Activated T-helper 9 cell treated with anti-CD3 and anti-CD28 coated beads, Interleukin-2, amount 50 U/mL, for 16 hours (primary cell): ENCODE data around the gene ME1.
"Not testable (repeated sequence)": the region's sequence is repeated elsewhere in the genome, so short reads cannot be mapped to it uniquely, and the experiment has no call there.

Source experiments
- DNase-seq: peaks from one replicate; pipeline ENCODE4 v3.0.0-alpha.2; 2020; ENCODE audit warnings: low read depth

Gene ME1

DNA sequence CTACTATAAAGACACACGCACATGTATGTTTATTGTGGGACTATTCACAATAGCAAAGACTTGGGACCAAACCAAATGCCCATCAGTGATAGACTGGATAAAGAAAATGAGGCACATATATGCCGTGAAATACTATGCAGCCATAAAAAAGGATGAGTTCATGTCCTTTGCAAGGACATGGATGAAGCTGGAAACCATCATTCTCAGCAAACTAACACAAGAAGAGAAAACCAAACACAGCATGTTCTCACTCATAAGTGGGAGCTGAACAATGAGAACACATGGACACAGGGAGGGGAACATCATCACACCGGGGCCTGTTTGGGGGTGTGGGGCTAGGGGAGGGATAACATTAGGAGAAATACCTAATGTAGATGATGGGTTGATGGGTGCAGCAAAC is 174.1 kb downstream of the ME1 start:
- DNase-seq, result not testable (repeated sequence)

DNA sequence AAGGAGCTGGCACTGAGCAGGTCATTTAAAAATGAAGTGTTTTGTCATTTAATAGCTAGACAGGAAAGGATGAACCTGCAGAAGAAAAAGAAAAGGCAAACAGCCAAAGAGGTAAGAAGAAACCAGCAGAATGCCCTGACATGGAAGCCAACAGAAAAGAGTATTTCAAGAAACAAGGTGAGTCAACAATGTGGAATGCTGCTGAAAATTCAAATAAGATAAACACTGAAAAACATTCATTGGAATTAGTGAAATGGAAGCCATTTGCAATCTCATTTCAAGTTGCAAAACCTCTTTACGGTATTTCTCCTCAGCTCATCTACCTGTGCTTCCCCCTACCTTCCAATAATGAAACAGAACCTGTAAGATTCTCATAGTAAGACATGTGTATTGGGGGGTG is 178.1 kb downstream of the ME1 start:
- DNase-seq, result no peak

DNA sequence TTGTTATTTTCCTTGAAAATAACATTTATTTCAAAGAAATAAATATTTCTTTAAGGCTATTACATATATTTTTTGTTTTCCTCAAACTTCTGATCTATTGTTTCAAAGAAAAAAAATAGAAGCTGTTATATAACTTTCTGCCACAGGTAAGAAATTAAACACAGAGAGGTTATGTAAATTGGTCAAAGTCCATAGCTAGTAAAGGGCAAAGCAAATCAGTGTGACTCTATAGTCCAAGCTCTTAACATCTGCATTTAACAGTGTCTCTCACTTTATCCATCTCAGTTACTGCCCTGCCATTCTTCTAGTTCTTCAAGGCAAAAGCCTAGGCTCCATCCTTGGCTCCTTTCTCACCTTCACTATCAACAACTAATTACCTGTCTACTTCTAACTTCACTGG is 180.6 kb downstream of the ME1 start:
- no peak for DNase-seq

DNA sequence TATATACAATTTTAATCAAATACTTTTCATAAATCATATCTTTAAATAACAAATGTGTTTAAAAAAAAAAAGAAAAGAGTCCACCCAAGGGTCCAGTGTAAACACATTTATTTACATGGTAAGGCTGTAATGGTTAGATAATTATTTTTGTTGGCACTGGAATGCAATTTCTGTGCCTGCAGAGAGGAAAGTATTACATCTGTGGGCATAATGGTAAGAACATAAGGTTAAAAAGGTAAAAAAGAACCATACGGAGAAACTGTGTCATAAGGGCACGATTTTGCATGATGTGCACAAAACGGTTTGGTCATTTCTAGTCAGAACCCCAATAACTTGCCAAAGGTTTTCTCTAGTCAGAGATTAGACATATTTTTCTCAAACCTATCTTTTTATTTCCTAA is 183.4 kb downstream of the ME1 start:
- no peak for DNase-seq

DNA sequence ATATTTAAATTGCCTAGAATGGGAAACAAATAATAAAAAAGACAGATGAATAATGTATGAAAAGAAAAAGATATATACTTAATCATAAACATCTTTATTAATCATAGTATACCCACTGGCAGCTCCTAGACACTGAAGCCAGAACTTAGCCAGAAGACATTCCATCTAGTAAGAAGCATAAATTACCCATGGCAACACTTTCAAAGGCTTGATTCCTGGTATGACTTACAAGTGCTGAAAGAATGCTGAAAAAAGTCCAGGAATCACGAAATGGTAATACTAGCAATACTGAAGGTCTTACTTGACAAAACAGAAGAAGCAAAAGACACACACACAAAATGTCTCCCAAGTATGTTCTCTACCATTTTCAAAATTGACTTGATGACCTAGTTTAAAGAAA is 199.7 kb downstream of the ME1 start:
- no peak for DNase-seq

DNA sequence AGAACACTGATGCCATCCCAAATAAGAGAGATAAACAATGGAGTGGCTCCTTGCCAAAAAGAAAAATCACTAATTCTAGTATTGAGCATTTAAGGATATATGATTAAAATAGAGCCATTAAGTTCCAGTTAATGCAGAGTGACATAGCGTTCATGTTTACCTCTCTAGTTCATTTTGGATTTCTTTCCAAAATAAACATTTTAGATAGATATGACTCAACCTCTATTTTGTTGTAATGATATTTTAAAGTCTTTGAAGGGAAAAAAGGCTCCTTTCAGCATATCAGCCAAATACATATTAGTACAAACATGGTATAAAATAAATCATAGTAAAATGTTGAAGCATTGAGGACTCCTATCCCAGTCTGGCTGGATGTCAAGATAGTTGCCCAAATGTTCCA is 204.3 kb downstream of the ME1 start:
- no peak for DNase-seq

DNA sequence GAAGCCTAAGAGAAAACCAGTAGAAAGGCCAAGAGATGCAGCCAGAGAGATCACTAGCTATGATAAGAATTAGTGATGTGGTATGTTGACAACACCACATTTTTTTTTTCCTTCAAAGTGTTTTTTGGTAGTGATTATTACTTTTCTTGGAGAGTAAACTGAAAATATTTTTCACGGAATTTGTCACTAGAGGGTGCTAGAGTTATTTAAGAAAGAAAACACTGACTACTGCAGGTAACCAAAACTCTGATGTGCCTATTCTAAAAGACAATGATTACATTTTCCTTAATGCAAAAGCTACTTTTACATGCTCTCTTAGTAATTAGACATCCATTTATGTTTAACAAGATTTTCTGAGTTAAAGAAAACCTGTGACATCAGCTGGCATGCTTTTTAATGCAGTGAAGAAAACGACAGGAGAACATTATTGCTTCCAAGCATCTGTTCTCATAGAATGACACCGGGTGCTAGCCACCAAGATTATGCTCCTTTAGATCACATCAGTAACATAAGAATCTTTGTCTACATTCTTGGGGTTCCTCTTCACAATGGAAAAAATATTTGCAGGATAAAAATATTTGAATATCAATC is 208.9 kb downstream of the ME1 start:
- DNase-seq, result no peak

DNA sequence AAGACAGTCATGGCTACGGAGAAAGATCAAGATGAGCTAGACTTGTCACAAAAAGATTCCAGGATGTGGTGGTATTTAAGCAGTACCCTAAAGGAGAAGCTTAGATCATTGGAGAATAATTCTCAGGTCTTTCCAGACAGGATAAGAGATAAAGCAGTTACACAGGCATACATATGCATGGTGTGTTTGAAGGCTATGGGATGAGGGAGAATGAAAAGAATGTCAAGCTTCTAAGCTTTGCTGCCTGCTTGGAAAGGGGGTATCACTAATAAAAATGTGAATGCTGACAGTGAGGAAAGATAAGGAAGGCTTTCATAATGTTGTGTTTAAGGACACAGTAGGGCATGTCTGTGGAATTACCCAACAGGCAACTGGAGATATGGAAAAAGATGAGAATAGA is 209.6 kb downstream of the ME1 start:
- no peak for DNase-seq

DNA sequence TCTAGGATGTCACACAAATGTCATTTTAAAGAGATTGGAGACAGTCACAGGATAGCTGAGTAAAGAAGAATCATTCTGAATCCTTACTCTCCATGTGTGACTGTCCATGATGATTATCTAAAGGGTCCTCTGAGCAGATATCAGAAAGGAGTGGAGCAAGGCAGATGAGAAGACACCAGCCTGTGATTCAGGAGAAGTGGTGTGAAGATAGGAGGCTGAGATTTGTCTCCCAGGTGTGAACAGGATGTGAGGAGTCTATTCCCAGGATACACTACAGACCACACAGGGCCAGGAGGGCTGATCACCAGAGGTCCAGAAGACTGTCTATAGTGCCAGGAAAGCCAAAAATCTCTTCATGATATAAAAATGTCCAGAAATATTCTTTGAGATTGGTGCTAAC is 210.7 kb downstream of the ME1 start:
- DNase-seq, result no peak

DNA sequence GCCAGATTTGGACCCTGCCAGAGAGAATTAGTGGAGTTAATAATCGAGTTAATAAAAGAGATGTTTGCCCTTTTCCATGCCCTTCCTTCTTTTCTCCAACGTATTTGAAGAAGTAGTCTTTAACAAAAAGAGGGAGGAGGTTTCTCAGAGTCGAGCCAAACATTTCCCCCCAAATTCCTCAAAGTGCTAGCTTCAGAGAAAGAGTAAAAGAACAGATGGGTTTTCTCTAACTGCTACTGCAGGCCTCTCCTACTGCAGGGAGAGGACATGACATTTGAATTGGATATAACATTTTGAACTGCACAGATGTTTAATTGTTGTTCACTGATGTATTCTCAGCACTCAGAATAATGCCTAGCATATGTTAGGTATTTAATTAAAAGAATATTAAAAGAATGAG is 212.2 kb downstream of the ME1 start:
- no peak for DNase-seq

DNA sequence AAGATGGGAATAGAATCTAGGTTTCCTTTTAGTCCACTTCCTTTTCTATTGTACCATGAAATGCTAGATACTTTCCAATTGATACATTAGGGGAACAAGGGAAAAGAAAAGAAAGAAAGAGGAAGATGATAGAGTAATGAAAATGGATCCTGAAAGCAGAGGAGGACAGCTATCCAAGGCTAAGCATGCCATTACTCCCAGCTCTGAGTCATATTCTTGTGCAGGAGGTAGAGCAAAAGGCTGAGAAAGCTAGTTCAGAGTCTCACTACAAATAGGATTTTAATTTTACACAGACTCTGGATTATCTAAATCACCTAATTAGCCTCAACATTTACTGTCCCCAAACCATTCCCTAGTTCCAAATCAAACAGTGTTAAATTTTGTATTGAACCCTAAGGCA is 214.0 kb downstream of the ME1 start:
- DNase-seq, result no peak

DNA sequence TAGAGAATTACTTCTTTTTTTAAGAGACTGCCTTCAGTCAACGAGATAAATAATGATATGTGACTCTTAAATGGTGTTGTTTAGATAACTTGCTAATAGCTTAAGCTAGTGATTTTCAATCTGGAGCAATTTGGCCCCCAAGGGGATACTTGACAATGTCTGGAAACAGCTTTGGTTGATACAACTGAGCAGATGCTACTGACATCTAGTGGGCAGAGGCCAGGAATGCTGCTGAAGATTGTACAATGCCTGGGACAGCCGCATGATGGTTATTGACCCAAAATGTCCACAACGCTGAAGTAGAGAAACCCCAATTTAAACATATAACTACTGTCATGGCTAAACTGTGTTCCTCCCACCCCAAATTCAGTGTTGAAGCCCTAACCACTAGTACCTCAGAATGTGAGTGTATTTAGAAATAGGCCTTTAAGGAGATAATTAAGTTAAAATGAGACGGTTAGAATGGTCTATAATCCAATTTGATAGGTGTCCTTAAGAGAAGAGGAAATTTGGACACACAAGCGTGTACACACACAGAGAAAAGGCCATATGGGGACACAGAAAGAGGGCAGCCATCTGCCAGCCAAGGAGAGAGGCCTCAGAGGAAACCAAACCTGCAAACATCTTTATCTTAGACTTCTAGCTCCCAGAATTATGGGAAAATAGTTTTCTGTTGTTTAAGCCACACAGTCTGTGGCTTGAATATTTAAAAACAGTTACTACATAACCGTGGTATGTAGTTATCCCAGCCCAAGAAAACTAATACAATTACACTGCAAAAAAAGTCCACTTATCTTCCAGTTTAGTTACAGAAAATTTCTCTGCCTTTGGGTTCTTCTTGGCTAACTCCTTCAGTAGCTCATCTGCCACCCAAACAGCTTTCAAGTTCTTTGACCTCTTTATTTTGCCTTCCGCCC is 215.5 kb downstream of the ME1 start:
- peak; percentile 14 for DNase-seq

DNA sequence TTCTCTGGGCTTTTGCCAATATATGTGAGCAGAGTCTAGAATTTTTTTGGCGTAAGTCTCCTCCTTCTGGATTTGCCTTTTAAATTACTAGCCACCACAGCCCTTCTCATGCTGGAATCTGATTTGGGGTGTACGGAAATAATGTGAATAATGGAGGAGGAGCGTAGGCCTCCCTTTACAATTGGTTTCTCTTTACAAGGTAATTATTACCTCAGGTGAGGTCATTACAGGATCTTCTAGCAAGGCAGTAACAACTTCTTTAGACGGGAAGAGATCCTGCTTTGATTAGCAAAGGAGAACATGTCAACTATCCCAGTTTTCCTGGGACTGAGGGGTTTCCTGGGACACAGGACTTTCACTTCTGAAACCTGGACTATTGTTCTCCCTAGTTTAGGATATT is 228.8 kb downstream of the ME1 start:
- no peak for DNase-seq

DNA sequence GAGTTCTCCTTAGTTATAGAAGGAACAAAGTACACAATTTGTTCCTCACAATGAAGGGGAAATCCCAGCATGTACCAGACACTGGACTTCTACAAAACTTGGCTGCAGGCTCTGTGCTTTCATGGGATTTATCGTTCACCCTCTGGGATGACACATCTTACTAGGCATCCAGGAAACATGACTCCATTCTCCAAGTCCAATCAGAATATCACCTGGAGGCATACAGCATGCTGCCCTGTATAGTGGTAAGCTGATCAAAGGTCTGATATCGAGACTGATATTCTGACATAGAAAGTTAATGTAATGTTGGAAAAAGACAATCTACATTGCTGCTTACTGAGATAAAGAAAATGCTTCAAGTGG is 231.0 kb downstream of the ME1 start:
- DNase-seq, result no peak

DNA sequence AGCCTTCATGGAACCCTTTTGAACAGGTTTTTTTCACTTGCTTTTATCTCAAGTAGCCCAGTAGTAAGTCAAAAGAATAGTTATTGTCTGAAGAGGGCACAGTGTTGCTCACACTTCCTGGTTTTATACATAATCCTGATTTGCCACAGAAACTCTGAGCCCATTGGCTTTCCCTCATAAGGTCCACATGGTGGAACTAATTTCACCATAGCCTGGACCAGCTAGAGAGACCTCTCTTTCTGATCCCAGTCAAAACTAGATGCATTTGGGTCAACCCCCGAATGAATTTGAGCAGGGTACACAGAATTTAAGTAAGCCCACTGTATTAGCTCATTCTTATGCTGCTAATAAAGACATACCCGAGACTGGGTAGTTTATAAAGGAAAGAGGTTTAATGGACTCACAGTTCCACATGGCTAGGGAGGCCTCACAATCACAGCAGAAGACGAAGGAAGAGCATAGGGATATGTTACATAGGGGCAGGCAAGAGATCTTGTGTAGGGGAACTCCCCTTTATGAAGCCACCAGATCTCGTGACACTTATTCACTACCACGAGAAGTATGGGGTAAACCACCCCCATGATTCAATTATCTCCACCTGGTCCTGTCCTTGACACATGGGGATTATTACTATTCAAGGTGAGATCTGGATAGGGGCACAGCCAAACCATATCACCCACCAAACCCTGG is 231.5 kb downstream of the ME1 start:
- no peak for DNase-seq

DNA sequence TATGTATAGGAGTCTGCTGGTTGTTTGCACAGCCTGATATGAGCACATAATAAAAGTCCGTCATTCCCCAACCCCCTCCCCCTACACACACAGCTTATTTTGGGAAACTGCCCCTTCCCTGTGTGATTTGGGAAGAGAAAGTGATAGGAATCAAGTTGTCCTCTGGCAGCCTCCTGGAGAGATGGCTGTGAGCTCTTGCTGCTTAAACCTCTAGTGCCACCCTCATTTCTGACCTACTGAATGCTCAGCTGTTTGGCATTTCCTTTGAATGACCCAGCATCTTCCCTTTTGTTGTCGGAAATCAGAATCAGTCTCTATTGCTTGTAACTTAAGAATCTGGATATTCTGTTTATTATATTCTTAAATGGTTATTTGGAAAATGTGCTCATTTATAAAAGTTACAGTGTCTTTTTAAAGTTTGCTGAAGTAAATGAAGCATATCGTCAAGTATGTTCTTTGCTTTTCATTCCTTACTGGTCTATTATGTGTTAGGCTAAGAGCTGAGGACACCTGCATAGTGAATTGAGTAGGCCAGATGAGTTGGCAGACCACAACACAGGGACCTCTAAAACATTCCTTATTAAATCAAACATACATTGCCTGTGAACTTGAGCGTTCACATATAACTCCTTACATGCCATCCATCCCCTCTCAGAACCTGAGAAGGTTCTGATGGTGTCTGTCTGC is 232.2 kb downstream of the ME1 start:
- DNase-seq, result no peak

DNA sequence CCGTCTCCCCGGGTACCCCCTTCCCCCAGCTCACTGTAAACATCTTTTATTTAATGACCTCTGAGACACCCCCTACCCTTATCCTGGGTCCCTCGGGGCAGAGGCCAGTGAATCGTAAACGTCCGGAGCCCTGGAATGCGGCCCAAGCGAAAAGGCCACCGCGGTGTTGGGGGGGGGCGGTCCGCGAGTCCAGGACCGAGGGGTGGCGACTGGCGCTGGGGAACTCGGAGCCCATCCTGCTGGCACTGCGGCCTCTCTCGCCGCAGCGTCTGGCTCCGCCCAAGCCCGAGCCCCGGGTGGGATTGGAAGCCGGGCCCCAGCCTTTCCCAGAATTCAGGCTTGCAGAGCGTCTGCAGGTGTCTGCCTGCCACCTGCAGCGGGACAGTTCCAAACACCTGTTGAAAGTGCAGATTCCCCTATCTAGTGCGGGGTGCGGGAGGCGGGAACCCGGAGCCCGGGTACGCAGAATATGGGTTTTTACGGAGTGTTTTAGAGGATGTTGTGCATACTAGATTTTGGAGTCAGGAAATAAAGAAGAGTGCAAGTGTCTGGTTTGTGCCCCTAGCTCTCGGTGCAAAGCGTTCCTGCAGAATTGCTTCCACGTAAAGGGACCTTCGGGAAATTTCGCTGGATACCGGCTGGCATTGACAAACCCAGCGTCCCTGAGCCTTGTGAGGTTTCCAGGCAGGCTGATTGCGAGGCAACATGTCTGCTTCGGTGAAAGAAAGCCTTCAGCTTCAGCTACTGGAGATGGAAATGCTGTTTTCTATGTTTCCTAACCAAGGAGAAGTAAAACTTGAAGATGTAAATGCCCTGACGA is 236.9 kb downstream of the ME1 start:
- DNase-seq, result peak; percentile 11

DNA sequence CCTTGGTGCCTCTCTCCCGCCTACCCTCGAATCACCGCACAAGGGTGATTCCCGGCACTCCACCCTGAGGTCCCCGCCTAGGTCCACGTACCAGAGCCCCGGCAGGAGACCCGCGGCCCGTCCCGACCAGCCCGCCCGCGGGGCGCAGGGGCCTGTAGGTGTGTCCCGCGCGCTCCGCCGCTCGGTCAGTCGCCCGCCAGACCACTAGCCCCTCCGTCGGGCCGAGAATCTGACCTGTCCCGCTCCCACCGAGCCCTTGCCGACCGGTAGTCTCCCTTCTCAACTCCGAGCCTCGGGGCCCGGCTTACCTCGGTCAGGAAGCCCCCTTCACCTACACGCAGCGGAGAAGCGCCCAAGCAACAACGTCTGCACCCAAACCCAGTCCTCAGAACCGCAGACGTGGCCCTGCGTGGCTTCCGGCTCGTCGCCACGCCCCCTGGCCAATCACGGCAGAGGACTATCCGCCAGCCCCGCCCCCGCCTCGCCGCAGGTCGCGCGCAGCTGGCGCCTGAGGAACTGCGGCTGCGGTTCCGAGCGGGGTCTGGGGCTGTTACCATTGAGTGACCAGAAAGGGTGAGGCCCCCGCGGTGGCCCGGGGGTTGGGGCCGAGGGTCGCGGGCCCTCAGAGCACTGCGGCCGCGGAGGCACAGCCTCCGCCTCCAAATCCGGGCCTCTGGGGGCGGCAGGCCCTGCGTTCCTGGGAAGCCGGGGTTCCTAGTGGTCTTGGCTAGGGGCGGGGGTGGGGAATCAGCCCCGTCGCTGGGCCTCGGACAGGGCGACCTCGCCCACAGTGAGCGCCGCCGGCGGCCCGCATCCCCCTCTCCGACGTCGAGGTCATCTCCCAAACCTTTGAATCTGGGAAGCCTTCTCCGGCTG is 237.7 kb downstream of the ME1 start, which contains the start of the genes PGM3 and RWDD2A:
Gene PGM3, minus strand, starts transcription at position 395 of the 876 bp plus-strand sequence. CDS start 2,253 bp downstream, outside the sequence.
Gene RWDD2A, plus strand, starts transcription at position 487 of the 876 bp plus-strand sequence. CDS start 1,095 bp downstream, outside the sequence.
- DNase-seq, result peak; percentile 85

DNA sequence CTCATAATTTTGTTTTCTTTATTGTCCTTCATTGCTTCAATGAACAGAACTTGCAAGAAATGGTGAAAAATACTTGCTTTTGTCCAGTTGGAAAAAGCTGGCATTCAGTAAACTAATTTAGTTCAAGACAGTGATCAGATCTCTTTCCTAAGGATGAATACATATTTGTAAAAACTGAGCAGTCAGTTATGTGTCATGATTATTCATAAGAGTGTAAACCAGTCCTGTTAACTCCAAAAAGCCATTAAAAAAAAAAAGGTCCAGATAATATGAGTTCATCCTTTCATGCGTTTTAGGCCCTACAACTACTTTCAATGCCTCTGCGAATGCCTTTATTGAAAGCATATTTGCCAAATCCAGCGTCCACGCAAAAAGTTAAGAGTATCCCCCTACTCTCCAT is 238.4 kb downstream of the ME1 start:
- DNase-seq, result no peak

DNA sequence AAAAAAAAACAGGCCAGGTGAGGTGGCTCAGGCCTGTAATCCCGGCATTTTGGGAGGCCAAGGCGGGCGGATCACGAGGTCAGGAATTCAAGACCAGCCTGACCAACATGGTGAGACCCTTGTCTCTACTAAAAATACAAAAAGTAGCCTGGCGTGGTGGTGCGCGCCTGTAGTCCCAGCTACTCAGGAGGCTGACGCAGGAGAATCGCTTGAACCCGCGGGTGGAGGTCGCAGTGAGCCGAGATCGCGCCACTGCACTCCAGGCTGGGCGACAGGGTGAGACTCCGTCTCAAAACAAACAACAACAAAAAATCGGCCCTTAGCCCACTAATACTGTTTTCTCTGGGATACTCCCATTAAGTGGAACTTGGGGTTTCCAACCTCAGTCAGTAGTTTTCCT is 238.9 kb downstream of the ME1 start:
- not testable (repeated sequence) for DNase-seq
